B cell (primary cell): ENCODE data around the gene C12orf56. TPM values are rescaled to one million over a fixed set of nuclear protein-coding genes. Genes with fewer than 3 reads are reported as not detected.
"Not testable (repeated sequence)": the region's sequence is repeated elsewhere in the genome, so short reads cannot be mapped to it uniquely, and the experiment has no call there.

Source experiments
- ATAC-seq: fragments of 200-7000 bp; cut with Tn5 transposase; one replicate; pipeline ENCODE4 v1.10.0; 2021; ENCODE audit warnings: low read depth, mild to moderate bottlenecking, moderate number of reproducible peaks, moderate library complexity
- CTCF ChIA-PET: fragments of 350-600 bp; sonication (Branson Sonifier 250); formaldehyde crosslinking; loops from one replicate; lab custom pipeline; 2021; ENCODE audit warnings: antibody characterized with exemption, inconsistent platforms; lab: Charles Lee
- POLR2A ChIA-PET: fragments of 350-600 bp; sonication (Branson Sonifier 250); formaldehyde crosslinking; loops from one replicate; lab custom pipeline; 2021; ENCODE audit warnings: antibody characterized with exemption; lab: Charles Lee
- DNase-seq: peaks from one replicate; pipeline ENCODE4 v3.0.0; 2013
- H2AFZ ChIP-seq: 2 replicates; pipeline ENCODE4 v1.6.1; 2012; ENCODE audit warnings: mild to moderate bottlenecking, low read depth, low read length; ENCODE audit not compliant: insufficient read depth, poor library complexity, severe bottlenecking
- H3K27ac ChIP-seq, 2 donors: 1 replicate in 1 of 2; 2 replicates in 1 of 2; pipeline ENCODE4 v1.5.1; 2012 to 2013; ENCODE audit warnings: low read length in 2 of 2, mild to moderate bottlenecking in 2 of 2, moderate library complexity in 1 of 2
- H3K27me3 ChIP-seq, 4 experiments: fragments of 200-600 bp in 1 of 4; sonication (generic) in 1 of 4; replicated peaks in 1 of 4; 1 replicate in 2 of 4; 2 replicates in 2 of 4; pipeline versions ENCODE4 v1.6.1 to v1.7.0; 2013 to 2016; ENCODE audit warnings: low read length in 3 of 4, mild to moderate bottlenecking in 2 of 4, mixed read lengths in 1 of 4, moderate library complexity in 1 of 4; ENCODE audit not compliant: insufficient read depth in 4 of 4, control insufficient read depth in 3 of 4; ENCODE audit errors: control extremely low read depth in 1 of 4
- H3K36me3 ChIP-seq, 2 experiments: replicated peaks in 1 of 2; 1 replicate in 1 of 2; 2 replicates in 1 of 2; pipeline versions ENCODE4 v1.6.1 to v1.7.1; 2013; ENCODE audit warnings: low read length in 1 of 2; ENCODE audit not compliant: insufficient read depth in 2 of 2, control insufficient read depth in 1 of 2; ENCODE audit errors: control extremely low read depth in 1 of 2, extremely low read depth in 1 of 2
- H3K4me1 ChIP-seq, 2 donors: fragments of 200-600 bp in 1 of 2; sonication (generic) in 1 of 2; 1 replicate in 1 of 2; 2 replicates in 1 of 2; pipeline versions ENCODE4 v1.5.1 to v1.6.1; 2013 to 2017; ENCODE audit warnings: low read length in 2 of 2; ENCODE audit not compliant: control insufficient read depth in 2 of 2, insufficient read depth in 2 of 2
- H3K4me2 ChIP-seq: replicated peaks from 2 replicates; pipeline ENCODE3; 2012; ENCODE audit warnings: mild to moderate bottlenecking, low read depth, low read length; ENCODE audit not compliant: poor library complexity, severe bottlenecking
- H3K4me3 ChIP-seq, 5 experiments: fragments of 200-600 bp in 1 of 5; sonication (generic) in 1 of 5; 1 replicate in 3 of 5; 2 replicates in 2 of 5; pipeline versions ENCODE4 v1.5.1 to v1.7.0; 2011 to 2016; ENCODE audit warnings: low read length in 4 of 5, mild to moderate bottlenecking in 4 of 5, low read depth in 2 of 5, control low read depth in 1 of 5, moderate library complexity in 1 of 5; ENCODE audit not compliant: insufficient read depth in 1 of 5; ENCODE audit errors: control extremely low read depth in 1 of 5, extremely low read depth in 1 of 5
- H3K79me2 ChIP-seq: fragments of 200-600 bp; sonication (generic); one replicate; pipeline ENCODE4 v1.6.0; 2016; ENCODE audit warnings: low read length; ENCODE audit not compliant: control insufficient read depth, insufficient read depth
- H3K9ac ChIP-seq: fragments of 200-600 bp; sonication (generic); 2 replicates; pipeline ENCODE4 v1.6.1; 2017; ENCODE audit warnings: mild to moderate bottlenecking, low read length, moderate library complexity
- H3K9me3 ChIP-seq, 3 donors: one replicate each; pipeline versions ENCODE4 v1.6.1 to v1.7.1; 2013; ENCODE audit warnings: low read length in 2 of 3; ENCODE audit not compliant: control insufficient read depth in 2 of 3, insufficient read depth in 1 of 3; ENCODE audit errors: control extremely low read depth in 1 of 3
- H4K20me1 ChIP-seq: 2 replicates; pipeline ENCODE4 v1.6.0; 2012; ENCODE audit warnings: mild to moderate bottlenecking, low read length; ENCODE audit not compliant: insufficient read depth, control insufficient read depth, poor library complexity, severe bottlenecking
- H3K27ac Mint-ChIP-seq: one replicate; pipeline ENCODE4 v1.8.0; 2021; ENCODE audit warnings: mixed read lengths
- H3K27me3 Mint-ChIP-seq: one replicate; pipeline ENCODE4 v1.8.0; 2021; ENCODE audit warnings: mixed read lengths
- H3K4me1 Mint-ChIP-seq: one replicate; pipeline ENCODE4 v1.8.0; 2021; ENCODE audit warnings: mixed read lengths
- H3K4me3 Mint-ChIP-seq: one replicate; pipeline ENCODE4 v1.8.0; 2021; ENCODE audit warnings: mixed read lengths
- H3K9me3 Mint-ChIP-seq: one replicate; pipeline ENCODE4 v1.8.0; 2022; ENCODE audit warnings: mixed read lengths; ENCODE audit not compliant: insufficient read depth
- EZH2 ChIP-seq: IDR thresholded peaks from 2 replicates; pipeline ENCODE4 v1.6.1; 2012; ENCODE audit warnings: borderline replicate concordance, low read depth, mild to moderate bottlenecking, moderate library complexity, low read length; ENCODE audit not compliant: insufficient read depth, poor library complexity, severe bottlenecking
- WGBS: methylation state at CpG from one replicate; pipeline ENCODE4 v1.1.5; 2013; ENCODE audit warnings: missing lambda C conversion rate; ENCODE audit not compliant: insufficient coverage; 5-methylcytosine and 5-hydroxymethylcytosine counted together
- intact Hi-C: fragments of 100-400 bp; cut with micrococcal nuclease; formaldehyde crosslinking; loops from one replicate; pipeline ENCODE4 v1.10.0; 2022
- polyA plus RNA-seq: library from polyadenylated mRNA; depleted of rRNA; stranded (reverse); fragments of >200 nt; gene quantifications from 2 replicates; pipeline ENCODE4 v1.2.3, GENCODE V29; 2012
- total RNA-seq, 2 donors: library from RNA; stranded (reverse); fragments of 120-200 nt in 1 of 2; gene quantifications; 1 replicate in 1 of 2; 2 replicates in 1 of 2; pipeline versions ENCODE4 v1.2.3 to v1.2.4, GENCODE V29; 2013 to 2022
- TF ChIP-seq, protein P1 (sequence below): fragments of 200-600 bp; IDR thresholded peaks from one replicate; pipeline ENCODE4 v1.8.0; 2022; ENCODE audit warnings: antibody characterized with exemption, mild to moderate bottlenecking

Gene C12orf56
- total and polyA plus RNA-seq, 2 donors (not counting 1 experiment from before 2014, with no cell fraction given): not detected

DNA sequence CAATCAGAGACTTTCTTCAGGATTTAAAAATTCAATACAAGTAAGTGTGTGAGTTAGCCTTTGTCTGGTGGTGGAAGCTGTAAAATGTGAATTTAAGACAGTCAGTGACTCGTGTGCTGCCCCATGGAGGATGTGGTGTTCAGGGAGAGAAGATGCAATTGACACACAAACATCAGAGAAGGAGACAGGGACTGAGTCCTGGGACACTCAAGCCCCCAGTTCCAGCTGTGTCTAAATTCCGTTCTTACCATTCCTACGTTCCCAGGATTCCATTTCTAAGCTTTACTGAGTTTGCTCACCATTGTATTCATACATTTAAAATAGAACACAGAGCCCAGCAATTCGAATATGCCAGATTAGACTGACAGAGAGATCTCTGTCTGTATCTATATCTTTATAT lies 67.6 kb downstream of the C12orf56 start:
- DNase-seq: no peak
- Histone ChIP-seq H3K27me3 (peaks cover 0 to 5% (median 1%) of the 10 kb centered on the region in 4 experiments), H3K27ac (no peak overlapping the region), H3K36me3 (no peaks in the 10 kb centered on the region), H3K9ac (no peak overlapping the region), H3K79me2 (no peaks in the 10 kb centered on the region), H4K20me1 (no peaks in the 10 kb centered on the region), H3K4me3 (no peak overlapping the region), H3K9me3 (peaks cover 0 to 4% (median 0%) of the 10 kb centered on the region in 3 donors), H2AFZ (no peak overlapping the region), H3K4me2 (no peak overlapping the region), H3K4me1 (no peaks in the 10 kb centered on the region)
- Mint-ChIP-seq H3K4me3 (no peak overlapping the region), H3K27me3 (no peaks in the 10 kb centered on the region), H3K27ac (no peak overlapping the region), H3K9me3 (no peaks in the 10 kb centered on the region), H3K4me1 (no peaks in the 10 kb centered on the region)
- WGBS: 92% methylated on average over 2 of the region's 4 CpGs
- ChIA-PET POLR2A (no interaction called here), CTCF (no interaction called here)
- TF ChIP-seq, protein P1, sequence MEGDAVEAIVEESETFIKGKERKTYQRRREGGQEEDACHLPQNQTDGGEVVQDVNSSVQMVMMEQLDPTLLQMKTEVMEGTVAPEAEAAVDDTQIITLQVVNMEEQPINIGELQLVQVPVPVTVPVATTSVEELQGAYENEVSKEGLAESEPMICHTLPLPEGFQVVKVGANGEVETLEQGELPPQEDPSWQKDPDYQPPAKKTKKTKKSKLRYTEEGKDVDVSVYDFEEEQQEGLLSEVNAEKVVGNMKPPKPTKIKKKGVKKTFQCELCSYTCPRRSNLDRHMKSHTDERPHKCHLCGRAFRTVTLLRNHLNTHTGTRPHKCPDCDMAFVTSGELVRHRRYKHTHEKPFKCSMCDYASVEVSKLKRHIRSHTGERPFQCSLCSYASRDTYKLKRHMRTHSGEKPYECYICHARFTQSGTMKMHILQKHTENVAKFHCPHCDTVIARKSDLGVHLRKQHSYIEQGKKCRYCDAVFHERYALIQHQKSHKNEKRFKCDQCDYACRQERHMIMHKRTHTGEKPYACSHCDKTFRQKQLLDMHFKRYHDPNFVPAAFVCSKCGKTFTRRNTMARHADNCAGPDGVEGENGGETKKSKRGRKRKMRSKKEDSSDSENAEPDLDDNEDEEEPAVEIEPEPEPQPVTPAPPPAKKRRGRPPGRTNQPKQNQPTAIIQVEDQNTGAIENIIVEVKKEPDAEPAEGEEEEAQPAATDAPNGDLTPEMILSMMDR: no peak
- TF ChIP-seq EZH2: no peak
- intact Hi-C loops: no loop called here
- ATAC-seq: no peak

DNA sequence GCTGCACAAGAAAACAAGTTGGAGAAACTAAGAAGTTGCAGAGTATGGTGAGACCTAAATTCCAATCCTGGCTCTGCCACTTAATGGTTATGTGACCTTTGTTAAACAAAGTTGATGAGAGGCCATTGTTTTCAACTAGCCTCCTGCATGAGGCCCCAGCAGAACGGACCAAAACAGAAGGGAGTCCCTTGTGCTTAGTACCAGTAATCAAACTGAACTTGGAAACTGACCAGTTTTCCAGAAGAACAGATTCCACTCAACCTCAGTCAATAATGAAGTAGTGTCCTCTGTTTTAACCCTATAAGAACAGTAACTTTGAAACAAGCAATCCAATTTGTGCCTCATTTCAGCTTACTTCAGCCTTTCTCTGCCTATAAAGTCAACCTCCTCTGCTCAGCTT lies 69.9 kb downstream of the C12orf56 start:
- WGBS: 100% methylated on average over 1 of the region's 1 CpG
- Histone ChIP-seq H3K4me2 (no peak overlapping the region), H3K9ac (no peak overlapping the region), H3K27ac (no peak overlapping the region), H4K20me1 (no peaks in the 10 kb centered on the region), H3K4me3 (no peak overlapping the region), H3K4me1 (no peaks in the 10 kb centered on the region), H3K9me3 (peaks cover 0 to 4% (median 0%) of the 10 kb centered on the region in 3 donors), H3K79me2 (no peaks in the 10 kb centered on the region), H3K27me3 (peaks cover 0 to 2% (median 0%) of the 10 kb centered on the region in 4 experiments), H3K36me3 (no peaks in the 10 kb centered on the region), H2AFZ (no peak overlapping the region)
- intact Hi-C loops: no loop called here
- ATAC-seq: no peak
- ChIA-PET CTCF (no interaction called here), POLR2A (no interaction called here)
- no peak overlapping the region for H3K4me3 Mint-ChIP-seq
- H3K9me3 Mint-ChIP-seq: no peaks in the 10 kb centered on the region
- DNase-seq: no peak
- H3K4me1 Mint-ChIP-seq: no peaks in the 10 kb centered on the region
- H3K27ac Mint-ChIP-seq: no peak overlapping the region
- no peaks in the 10 kb centered on the region for H3K27me3 Mint-ChIP-seq
- no peak for TF ChIP-seq EZH2
- TF ChIP-seq, protein P1: no peak

DNA sequence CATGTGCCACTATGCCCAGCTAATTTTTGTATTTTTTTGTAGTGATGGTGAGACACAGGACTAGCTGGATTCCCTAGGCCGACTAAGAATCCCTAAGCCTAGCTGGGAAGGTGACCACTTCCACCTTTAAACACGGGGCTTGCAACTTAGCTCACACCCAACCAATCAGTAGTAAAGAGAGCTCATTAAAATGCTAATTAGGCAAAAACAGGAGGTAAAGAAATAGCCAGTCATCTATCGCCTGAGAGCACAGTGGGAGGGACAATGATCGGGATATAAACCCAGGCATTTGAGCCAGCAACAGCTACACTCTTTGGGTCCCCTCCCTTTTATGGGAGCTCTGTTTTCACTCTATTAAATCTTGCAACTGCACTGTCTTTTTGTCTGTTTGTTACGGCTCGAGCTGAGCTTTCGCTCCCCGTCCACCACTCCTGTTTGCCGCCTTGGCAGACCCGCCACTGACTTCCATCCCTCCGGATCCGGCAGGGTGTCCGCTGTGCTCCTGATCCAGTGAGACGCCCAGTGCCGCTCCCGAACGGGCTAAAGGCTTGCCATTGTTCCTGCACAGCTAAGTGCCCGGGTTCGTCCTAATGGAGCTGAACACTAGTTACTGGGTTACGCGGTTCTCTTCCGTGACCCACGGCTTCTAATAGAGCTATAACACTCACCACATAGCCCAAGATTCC lies 70.9 kb downstream of the C12orf56 start:
- H2AFZ ChIP-seq, H3K27me3 Mint-ChIP-seq, H4K20me1 ChIP-seq, H3K4me3 Mint-ChIP-seq, H3K27me3 ChIP-seq, intact Hi-C loops, H3K4me1 Mint-ChIP-seq, H3K9me3 ChIP-seq, CTCF ChIA-PET, H3K27ac Mint-ChIP-seq, ATAC-seq, POLR2A ChIA-PET, H3K79me2 ChIP-seq, H3K9ac ChIP-seq, H3K4me3 ChIP-seq, H3K9me3 Mint-ChIP-seq, H3K36me3 ChIP-seq, H3K4me2 ChIP-seq, H3K4me1 ChIP-seq, DNase-seq, H3K27ac ChIP-seq: not testable (repeated sequence)
- 95% methylated on average over 18 of the region's 23 CpGs for WGBS
